Activated T-cell treated with anti-CD3 and anti-CD28 coated beads, Interleukin-2, amount 50 U/mL, for 48 hours (primary cell): ENCODE data around the gene PILRB.

Experiments used
- DNase-seq, 2 experiments: peaks; one replicate each; pipeline ENCODE4 v3.0.0-alpha.2; 2020

PILRB gene

GRCh38 chr7:100407285-100408180 lies 49.6 kb downstream of the PILRB start:
- peak; percentile 49 to 51 for DNase-seq

- no peak for DNase-seq
Measured at GRCh38 chr7:100411101-100411500, 53.2 kb downstream of the PILRB start.

GRCh38 chr7:100413346-100413745 lies 55.4 kb downstream of the PILRB start:
- no peak for DNase-seq

- DNase-seq, result no peak
Measured at GRCh38 chr7:100413889-100414288, 56.0 kb downstream of the PILRB start.

- no peak for DNase-seq
Measured at GRCh38 chr7:100415448-100415847, 57.5 kb downstream of the PILRB start.
